Measurements from ENCODE around the gene RASIP1.

DNA sequence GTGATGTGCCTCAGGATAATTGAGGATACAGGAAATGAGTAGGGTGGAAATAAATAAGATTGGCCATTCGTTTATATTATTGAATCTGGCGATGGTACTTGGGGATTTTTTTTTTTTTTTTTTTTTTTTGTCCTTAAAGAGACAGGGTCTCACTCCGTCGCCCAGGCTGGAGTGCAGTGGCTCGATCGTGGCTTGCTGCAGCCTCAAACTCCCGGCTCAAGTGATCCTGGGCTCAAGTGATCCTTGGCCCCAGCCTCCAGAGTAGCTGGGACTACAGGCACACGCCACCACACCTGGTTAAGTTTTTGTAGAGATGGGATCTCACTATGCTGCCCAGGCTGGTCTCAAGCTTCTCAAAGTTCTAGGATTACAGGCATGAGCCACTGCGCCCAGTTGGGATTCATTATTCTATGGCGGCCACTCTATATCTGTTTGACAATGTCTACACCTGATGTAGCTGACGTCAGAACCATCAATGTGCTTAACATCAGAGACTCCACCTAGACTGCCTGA, 18.2 kb downstream of the RASIP1 start:
- TF ChIP-seq CTCF (IDR thresholded peaks at IDR 0.05) (no peak), POLR2A (IDR thresholded peaks at IDR 0.05) (no peak)

Data from uterus (tissue), 2 donors.